GM12878 (cell line): ENCODE data around the gene MAP2K4. TPM values are rescaled to one million over a fixed set of nuclear protein-coding genes. Genes with fewer than 3 reads are reported as not detected.

ENCODE experiments used
- ATAC-seq: fragments of 200-7000 bp; cut with Tn5 transposase; 3 replicates; pipeline ENCODE4 v1.9.1; 2020; ENCODE audit warnings: mild to moderate bottlenecking, moderate library complexity
- BruUV-seq: library from RNA; stranded (reverse); fragments of 400-500 nt; replicated peaks from 2 replicates; lab custom pipeline; 2021; lab: Mats Ljungman, UMichigan
- CTCF ChIA-PET: fragments of 300-600 bp; sonication (Branson Sonifier 250); formaldehyde crosslinking; extraction: SDS; loops from one replicate; lab custom pipeline; 2021; ENCODE audit warnings: inconsistent platforms; lab: Yijun Ruan, JAX
- POLR2A ChIA-PET: fragments of 350-600 bp; formaldehyde crosslinking; extraction: SDS; loops from one replicate; lab custom pipeline; 2021; ENCODE audit warnings: inconsistent platforms; lab: Charles Lee
- RAD21 ChIA-PET: fragments of 300-600 bp; sonication (Branson Sonifier 250); formaldehyde crosslinking; loops from one replicate; lab custom pipeline; 2023; ENCODE audit warnings: antibody characterized with exemption; ENCODE audit not compliant: unreplicated experiment; lab: Charles Lee
- SMC1A ChIA-PET: fragments of 300-600 bp; sonication (Branson Sonifier 250); formaldehyde crosslinking; loops from one replicate; lab custom pipeline; 2023; ENCODE audit not compliant: unreplicated experiment, uncharacterized antibody; lab: Charles Lee
- DNase-seq: peaks from one replicate; pipeline ENCODE4 v3.0.0-alpha.2; 2011; ENCODE audit warnings: low read depth, low spot score
- FAIRE-seq: peaks from 3 replicates; lab custom pipeline; 2011; peaks lifted over from hg19 to GRCh38; lab: Jason Lieb, UNC
- H2AFZ ChIP-seq: 2 replicates; pipeline ENCODE4 v1.6.0; 2011; ENCODE audit warnings: low read depth, low read length, control low read depth; ENCODE audit not compliant: control insufficient read depth
- H3K27ac ChIP-seq: 2 replicates; pipeline ENCODE4 v1.5.1; 2011; ENCODE audit warnings: control low read depth; ENCODE audit not compliant: control insufficient read depth, insufficient read depth
- H3K27me3 ChIP-seq, 2 experiments: replicated peaks in 1 of 2; 2 replicates each; pipeline versions ENCODE4 v1.6.0 to v1.6.1; 2011; ENCODE audit warnings: low read length in 1 of 2; ENCODE audit not compliant: control insufficient read depth in 2 of 2, insufficient read depth in 2 of 2
- H3K36me3 ChIP-seq, 2 experiments: 2 replicates each; pipeline ENCODE4 v1.5.1; 2011; ENCODE audit warnings: low read length in 1 of 2; ENCODE audit not compliant: control insufficient read depth in 2 of 2, insufficient read depth in 2 of 2
- H3K4me1 ChIP-seq: 2 replicates; pipeline ENCODE4 v1.6.1; 2011; ENCODE audit warnings: mild to moderate bottlenecking, low read length, moderate library complexity, mixed read lengths; ENCODE audit not compliant: control insufficient read depth, insufficient read depth
- H3K4me2 ChIP-seq: 2 replicates; pipeline ENCODE4 v1.6.0; 2011; ENCODE audit warnings: control low read depth; ENCODE audit not compliant: control insufficient read depth, insufficient read depth
- H3K4me3 ChIP-seq: fragments of 200-600 bp; sonication (generic); 2 replicates; pipeline ENCODE4 v1.5.1; 2016
- H3K79me2 ChIP-seq: 2 replicates; pipeline ENCODE4 v1.6.0; 2011; ENCODE audit warnings: low read length; ENCODE audit not compliant: control insufficient read depth, insufficient read depth
- H3K9ac ChIP-seq: 2 replicates; pipeline ENCODE4 v1.8.0; 2011; ENCODE audit warnings: low read length, control low read depth, mixed read lengths; ENCODE audit not compliant: control insufficient read depth, insufficient read depth
- H3K9me3 ChIP-seq: replicated peaks from 3 replicates; pipeline ENCODE4 v1.5.1; 2011; ENCODE audit warnings: mild to moderate bottlenecking, low read length; ENCODE audit not compliant: control insufficient read depth, insufficient read depth
- H4K20me1 ChIP-seq: 2 replicates; pipeline ENCODE4 v1.6.0; 2011; ENCODE audit not compliant: control insufficient read depth, insufficient read depth
- BCL11A ChIP-seq: IDR thresholded peaks from 2 replicates; pipeline ENCODE4 v1.6.1; 2011; ENCODE audit warnings: low read depth, low read length
- E2F4 ChIP-seq: IDR thresholded peaks from 2 replicates; pipeline ENCODE4 v1.6.1; 2012; ENCODE audit warnings: low read depth, low read length, improper control_type of control experiment
- HSF1 ChIP-seq: fragments of 150-350 bp; IDR thresholded peaks from 2 replicates; pipeline ENCODE4 v1.6.1; 2014; ENCODE audit warnings: mild to moderate bottlenecking, low read depth, low read length
- MEF2A ChIP-seq: IDR thresholded peaks from 2 replicates; pipeline ENCODE4 v1.6.1; 2011; ENCODE audit warnings: low read depth, mild to moderate bottlenecking, low read length, moderate library complexity; ENCODE audit not compliant: insufficient read depth
- NKRF ChIP-seq: fragments of 450-650 bp; conservative IDR thresholded peaks from 2 replicates; pipeline ENCODE4 v1.6.1; 2017; ENCODE audit warnings: mild to moderate bottlenecking, moderate library complexity
- PKNOX1 ChIP-seq: fragments of 450-650 bp; IDR thresholded peaks from 2 replicates; pipeline ENCODE4 v1.6.1; 2016; ENCODE audit warnings: mild to moderate bottlenecking
- RUNX3 ChIP-seq: IDR thresholded peaks from 2 replicates; pipeline ENCODE4 v1.6.1; 2012; ENCODE audit warnings: low read length, inconsistent platforms
- SMARCA5 ChIP-seq: fragments of 450-650 bp; IDR thresholded peaks from 2 replicates; pipeline ENCODE4 v1.6.1; 2017; ENCODE audit warnings: mild to moderate bottlenecking
- WGBS: methylation state at CpG from one replicate; pipeline ENCODE4 v1.1.6; 2016; ENCODE audit warnings: low lambda C conversion rate; ENCODE audit not compliant: insufficient replicate concordance, insufficient coverage; ENCODE audit errors: missing lambda C conversion rate; 5-methylcytosine and 5-hydroxymethylcytosine counted together
- in situ Hi-C: fragments of 300-500 bp; cut with MboI; formaldehyde crosslinking; loops from 9 replicates; pipeline ENCODE4 v1.14.3; 2018; ENCODE audit warnings: mixed read lengths
- intact Hi-C: fragments of 100-400 bp; cut with micrococcal nuclease; formaldehyde crosslinking; loops from one replicate; pipeline ENCODE4 v1.14.2; 2022; ENCODE audit not compliant: unreplicated experiment
- polyA plus RNA-seq, 11 experiments: library from polyadenylated mRNA; depleted of rRNA in 4 of 11; unstranded in 6 of 11; stranded (reverse) in 5 of 11; fragments of >200 nt; fragmentation: Nextera tagmentation in 4 of 11; fragmentation: Illumina TruSeq in 1 of 11; extraction: Ambion mirVana in 4 of 11; extraction: Trizol in 1 of 11; gene quantifications; 1 replicate in 1 of 11; 2 replicates in 10 of 11; pipeline versions ENCODE4 v1.2.1 to v1.2.3, GENCODE V29; 2011 to 2016; ENCODE audit warnings: inconsistent platforms in 2 of 11, missing spikeins in 2 of 11, low read depth in 1 of 11
- total RNA-seq, 4 experiments: library from RNA; depleted of rRNA in 3 of 4; stranded (reverse); fragments of >200 nt in 3 of 4; fragmentation: Illumina TruSeq in 1 of 4; extraction: Trizol in 1 of 4; gene quantifications; 2 replicates each; pipeline versions ENCODE4 v1.2.1 to v1.2.3, GENCODE V29; 2013 to 2021
- TF ChIP-seq, protein P1 (sequence below): IDR thresholded peaks from 2 replicates; pipeline ENCODE4 v1.6.1; 2012; ENCODE audit warnings: low read depth, low read length, improper control_type of control experiment

Gene MAP2K4
- total and polyA plus RNA-seq, 10 of the 15 experiments (the other 5 are each of a cell fraction or from before 2014, with no cell fraction given): 5.4 to 34.1 (median 25.5) TPM

GRCh38 chr17:12028611-12029010, 7.9 kb downstream of the MAP2K4 start:
- no peak for TF ChIP-seq PKNOX1
- TF ChIP-seq RUNX3: no peak
- no peak for TF ChIP-seq HSF1
- no peak for TF ChIP-seq SMARCA5
- TF ChIP-seq, protein P1, sequence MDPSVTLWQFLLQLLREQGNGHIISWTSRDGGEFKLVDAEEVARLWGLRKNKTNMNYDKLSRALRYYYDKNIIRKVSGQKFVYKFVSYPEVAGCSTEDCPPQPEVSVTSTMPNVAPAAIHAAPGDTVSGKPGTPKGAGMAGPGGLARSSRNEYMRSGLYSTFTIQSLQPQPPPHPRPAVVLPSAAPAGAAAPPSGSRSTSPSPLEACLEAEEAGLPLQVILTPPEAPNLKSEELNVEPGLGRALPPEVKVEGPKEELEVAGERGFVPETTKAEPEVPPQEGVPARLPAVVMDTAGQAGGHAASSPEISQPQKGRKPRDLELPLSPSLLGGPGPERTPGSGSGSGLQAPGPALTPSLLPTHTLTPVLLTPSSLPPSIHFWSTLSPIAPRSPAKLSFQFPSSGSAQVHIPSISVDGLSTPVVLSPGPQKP: no peak
- no peak for TF ChIP-seq NKRF
- TF ChIP-seq BCL11A: no peak
- TF ChIP-seq MEF2A: no peak
- no peak for TF ChIP-seq E2F4
- Histone ChIP-seq H3K9ac (no peak overlapping the region), H3K27me3 (no peaks in the 10 kb centered on the region), H3K36me3 (no peaks in the 10 kb centered on the region), H3K4me1 (peaks cover 4% of the 10 kb centered on the region; the same call in 1 of the 2 replicates), H3K4me3 (no peak overlapping the region), H3K79me2 (peaks cover 38% of the 10 kb centered on the region), H3K9me3 (no peaks in the 10 kb centered on the region), H2AFZ (no peak overlapping the region), H3K4me2 (no peak overlapping the region), H3K27ac (no peak overlapping the region), H4K20me1 (no peaks in the 10 kb centered on the region; the same call in 1 of the 2 replicates)
- ATAC-seq (no peak), DNase-seq (no peak), FAIRE-seq (no peak)
- SMC1A ChIA-PET: interaction anchor here (1.5 to 1.6 kb wide), 3 partner anchors 11 to 31 kb away, joined by 4 to 5 read pairs (median 5); partner anchors contain the start of gene ZNF18
- CTCF ChIA-PET: no interaction called here
- BruUV-seq: no TSS peak
- WGBS: 100% methylated on average over 2 of the region's 2 CpGs
- intact Hi-C loops (no loop called here), in situ Hi-C loops (no loop called here)
- RAD21 ChIA-PET: no interaction called here
- POLR2A ChIA-PET: no interaction called here
